ENCODE data around the gene DSCAM. TPM values are rescaled to one million over a fixed set of nuclear protein-coding genes. Genes with fewer than 3 reads are reported as not detected.
A peak's percentile ranks its signal among the peaks of the same experiment; 100 is the strongest.

The DSCAM gene
- polyA plus RNA-seq, 1 donor: 0.85 TPM

- no peaks in the 10 kb centered on the region for H3K4me1 ChIP-seq (ENCODE audit: control insufficient read depth, insufficient read depth, low read length)
- no peak for DNase-seq
- no peaks in the 10 kb centered on the region for H3K27me3 ChIP-seq (ENCODE audit: control insufficient read depth, insufficient read depth, low read length)
- H3K4me3 ChIP-seq (ENCODE audit: low read length): no peak overlapping the region
- WGBS (ENCODE audit: insufficient coverage, low lambda C conversion rate): no CpG with 5 or more reads among the region's 3 CpGs
- no peaks in the 10 kb centered on the region for H3K9me3 ChIP-seq (ENCODE audit: control insufficient read depth, low read depth, low read length)
- no peaks in the 10 kb centered on the region for H3K36me3 ChIP-seq (ENCODE audit: control insufficient read depth, insufficient read depth, low read length)
- H3K27ac ChIP-seq (ENCODE audit: low read length): no peak overlapping the region
Observed at GRCh38 chr21:40054403-40054802, 792.6 kb downstream of the DSCAM start.

GRCh38 chr21:40053007-40053406 lies 794.0 kb downstream of the DSCAM start:
- DNase-seq: no peak
- Histone ChIP-seq H3K4me1 (ENCODE audit: control insufficient read depth, insufficient read depth, low read length) (no peaks in the 10 kb centered on the region), H3K27me3 (ENCODE audit: control insufficient read depth, insufficient read depth, low read length) (no peaks in the 10 kb centered on the region), H3K36me3 (ENCODE audit: control insufficient read depth, insufficient read depth, low read length) (no peaks in the 10 kb centered on the region), H3K4me3 (ENCODE audit: low read length) (no peak overlapping the region), H3K9me3 (ENCODE audit: control insufficient read depth, low read depth, low read length) (no peaks in the 10 kb centered on the region), H3K27ac (ENCODE audit: low read length) (peak overlapping the region; percentile 32)
- WGBS (ENCODE audit: insufficient coverage, low lambda C conversion rate): no CpG with 5 or more reads among the region's 11 CpGs

GRCh38 chr21:40052276-40052675 lies 794.7 kb downstream of the DSCAM start:
- Histone ChIP-seq H3K9me3 (ENCODE audit: control insufficient read depth, low read depth, low read length) (no peaks in the 10 kb centered on the region), H3K4me3 (ENCODE audit: low read length) (no peak overlapping the region), H3K4me1 (ENCODE audit: control insufficient read depth, insufficient read depth, low read length) (no peaks in the 10 kb centered on the region), H3K27ac (ENCODE audit: low read length) (peak overlapping the region; percentile 32), H3K27me3 (ENCODE audit: control insufficient read depth, insufficient read depth, low read length) (no peaks in the 10 kb centered on the region), H3K36me3 (ENCODE audit: control insufficient read depth, insufficient read depth, low read length) (no peaks in the 10 kb centered on the region)
- no CpG with 5 or more reads among the region's 2 CpGs for WGBS (ENCODE audit: insufficient coverage, low lambda C conversion rate)
- DNase-seq: no peak

DNA sequence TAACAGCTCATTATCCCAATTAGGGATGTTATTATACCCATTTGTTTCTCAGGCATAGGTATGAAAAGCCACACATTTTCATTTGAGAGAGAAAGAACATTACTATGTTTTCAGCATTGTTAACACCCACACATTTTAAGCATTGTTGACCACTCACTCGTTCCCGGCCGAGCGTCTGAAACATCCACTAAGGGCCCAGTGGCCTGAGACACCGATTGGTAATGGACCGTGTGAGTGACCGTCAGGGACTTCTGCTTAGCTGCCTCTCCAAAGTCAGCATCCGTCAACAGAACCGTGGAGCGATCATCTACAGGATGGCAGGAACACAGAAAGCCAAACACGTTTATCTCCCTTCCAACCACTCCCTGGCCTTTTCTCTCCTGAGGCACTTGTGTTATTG lies 795.2 kb downstream of the DSCAM start:
- no peaks in the 10 kb centered on the region for H3K4me1 ChIP-seq (ENCODE audit: control insufficient read depth, insufficient read depth, low read length)
- no CpG with 5 or more reads among the region's 11 CpGs for WGBS (ENCODE audit: insufficient coverage, low lambda C conversion rate)
- H3K27ac ChIP-seq (ENCODE audit: low read length): no peak overlapping the region

DNA sequence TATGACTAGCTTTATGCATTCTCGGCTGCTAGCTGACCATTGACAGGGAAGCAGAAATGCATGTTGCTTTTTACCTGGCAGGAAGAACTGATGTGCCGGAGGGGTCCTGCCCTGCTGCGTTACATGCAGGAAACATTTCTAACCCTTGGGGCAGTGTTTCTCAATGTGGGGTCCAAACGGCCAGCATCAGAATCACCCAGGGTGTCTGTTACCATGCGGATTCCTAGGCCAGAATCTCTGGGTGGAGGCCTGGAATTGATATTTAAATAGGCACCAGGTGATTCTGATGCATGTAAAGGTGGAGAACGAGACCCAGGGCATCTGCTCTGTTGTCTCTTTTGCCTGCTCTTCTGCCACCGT lies 797.0 kb downstream of the DSCAM start:
- H3K27ac ChIP-seq (ENCODE audit: low read length): no peak overlapping the region
- H3K27me3 ChIP-seq (ENCODE audit: control insufficient read depth, insufficient read depth, low read length): no peaks in the 10 kb centered on the region
- H3K4me1 ChIP-seq (ENCODE audit: control insufficient read depth, insufficient read depth, low read length): no peaks in the 10 kb centered on the region
- no peaks in the 10 kb centered on the region for H3K36me3 ChIP-seq (ENCODE audit: control insufficient read depth, insufficient read depth, low read length)
- WGBS (ENCODE audit: insufficient coverage, low lambda C conversion rate): no CpG with 5 or more reads among the region's 7 CpGs
- DNase-seq: no peak
- H3K4me3 ChIP-seq (ENCODE audit: low read length): no peak overlapping the region
- no peaks in the 10 kb centered on the region for H3K9me3 ChIP-seq (ENCODE audit: control insufficient read depth, low read depth, low read length)

More for the DNA sequence above, 795.2 kb downstream of the DSCAM start:
- no peak overlapping the region for H3K4me3 ChIP-seq (ENCODE audit: low read length)
- no peaks in the 10 kb centered on the region for H3K9me3 ChIP-seq (ENCODE audit: control insufficient read depth, low read depth, low read length)
- H3K36me3 ChIP-seq (ENCODE audit: control insufficient read depth, insufficient read depth, low read length): no peaks in the 10 kb centered on the region
- H3K27me3 ChIP-seq (ENCODE audit: control insufficient read depth, insufficient read depth, low read length): no peaks in the 10 kb centered on the region
- no peak for DNase-seq

DNA sequence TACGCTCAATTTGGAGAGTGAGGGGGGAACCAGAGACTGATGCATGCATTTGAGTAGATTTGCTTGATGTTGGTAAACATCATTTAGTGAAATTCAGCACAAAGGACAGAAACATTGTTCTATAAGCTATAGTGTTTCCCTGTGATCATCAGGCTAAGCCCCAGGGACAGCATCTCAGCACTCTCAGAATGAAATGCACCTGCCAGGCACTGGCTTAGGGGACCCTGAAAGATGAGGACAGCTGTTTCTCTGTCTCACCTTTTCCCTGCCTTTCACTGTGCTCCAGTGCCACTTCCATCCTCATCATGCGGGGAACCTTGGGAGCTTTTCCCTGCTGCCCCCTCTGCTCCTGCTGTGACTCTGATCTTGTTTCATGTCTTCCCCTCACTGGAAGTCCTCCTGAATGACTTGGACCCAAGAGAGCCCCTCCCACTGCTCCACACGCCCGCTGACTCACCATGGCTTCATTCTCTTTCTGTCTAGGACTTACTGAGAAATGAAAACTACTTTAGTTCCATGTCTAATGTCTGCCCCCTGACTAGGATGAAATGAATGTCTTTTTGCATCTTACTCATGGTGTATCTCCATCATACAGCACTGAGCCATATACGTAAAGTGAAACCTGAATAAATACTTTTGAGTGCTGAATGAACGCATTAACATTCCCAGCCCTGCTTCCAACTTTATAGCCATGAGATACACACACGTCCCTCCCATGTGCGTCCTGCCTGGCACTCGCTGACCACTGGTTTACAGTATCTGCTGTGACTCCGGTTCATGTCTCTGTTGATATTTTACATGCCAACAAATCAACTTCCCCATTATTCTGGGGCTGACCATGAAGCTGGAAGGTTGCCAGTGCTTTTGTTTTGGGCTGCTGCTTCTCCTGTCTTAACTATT lies 797.7 kb downstream of the DSCAM start:
- no peaks in the 10 kb centered on the region for H3K4me1 ChIP-seq (ENCODE audit: control insufficient read depth, insufficient read depth, low read length)
- H3K27me3 ChIP-seq (ENCODE audit: control insufficient read depth, insufficient read depth, low read length): no peaks in the 10 kb centered on the region
- H3K36me3 ChIP-seq (ENCODE audit: control insufficient read depth, insufficient read depth, low read length): no peaks in the 10 kb centered on the region
- H3K27ac ChIP-seq (ENCODE audit: low read length): peak overlapping the region; percentile 36
- WGBS (ENCODE audit: insufficient coverage, low lambda C conversion rate): 84% methylated on average over 5 of the region's 10 CpGs
- DNase-seq: no peak
- no peaks in the 10 kb centered on the region for H3K9me3 ChIP-seq (ENCODE audit: control insufficient read depth, low read depth, low read length)
- no peak overlapping the region for H3K4me3 ChIP-seq (ENCODE audit: low read length)

GRCh38 chr21:40047993-40048730 lies 798.8 kb downstream of the DSCAM start:
- Histone ChIP-seq H3K36me3 (ENCODE audit: control insufficient read depth, insufficient read depth, low read length) (no peaks in the 10 kb centered on the region), H3K27ac (ENCODE audit: low read length) (no peak overlapping the region), H3K27me3 (ENCODE audit: control insufficient read depth, insufficient read depth, low read length) (no peaks in the 10 kb centered on the region), H3K4me3 (ENCODE audit: low read length) (no peak overlapping the region), H3K4me1 (ENCODE audit: control insufficient read depth, insufficient read depth, low read length) (no peaks in the 10 kb centered on the region), H3K9me3 (ENCODE audit: control insufficient read depth, low read depth, low read length) (no peaks in the 10 kb centered on the region)
- WGBS (ENCODE audit: insufficient coverage, low lambda C conversion rate): no CpG with 5 or more reads among the region's 5 CpGs
- DNase-seq: no peak

GRCh38 chr21:40047211-40047610 lies 799.7 kb downstream of the DSCAM start:
- Histone ChIP-seq H3K9me3 (ENCODE audit: control insufficient read depth, low read depth, low read length) (no peaks in the 10 kb centered on the region), H3K27ac (ENCODE audit: low read length) (no peak overlapping the region), H3K4me3 (ENCODE audit: low read length) (no peak overlapping the region), H3K4me1 (ENCODE audit: control insufficient read depth, insufficient read depth, low read length) (no peaks in the 10 kb centered on the region), H3K36me3 (ENCODE audit: control insufficient read depth, insufficient read depth, low read length) (no peaks in the 10 kb centered on the region), H3K27me3 (ENCODE audit: control insufficient read depth, insufficient read depth, low read length) (no peaks in the 10 kb centered on the region)
- DNase-seq: no peak
- no CpG with 5 or more reads among the region's 2 CpGs for WGBS (ENCODE audit: insufficient coverage, low lambda C conversion rate)

DNA sequence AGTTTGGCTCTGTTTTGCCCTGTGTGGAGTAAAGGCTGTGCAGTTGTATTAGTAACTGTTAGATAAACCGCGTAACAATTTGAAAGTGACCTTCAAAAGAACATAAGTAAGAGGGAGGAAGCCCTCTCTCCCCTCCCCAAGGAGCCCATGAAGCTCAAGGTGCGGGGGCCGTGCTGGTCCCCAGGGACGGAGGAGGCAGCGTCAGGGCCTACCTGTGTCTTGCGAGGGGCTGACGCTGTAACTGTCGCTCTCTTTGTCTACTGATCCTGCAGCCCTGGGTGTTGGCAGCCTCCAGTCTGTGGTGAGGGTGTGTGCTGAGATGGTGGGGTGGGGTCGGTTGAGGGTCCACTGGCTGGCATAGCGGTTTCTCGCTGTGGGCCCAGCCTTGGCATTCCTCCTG lies 803.1 kb downstream of the DSCAM start:
- H3K27ac ChIP-seq (ENCODE audit: low read length): no peak overlapping the region
- H3K9me3 ChIP-seq (ENCODE audit: control insufficient read depth, low read depth, low read length): no peaks in the 10 kb centered on the region
- no peak for DNase-seq
- no peaks in the 10 kb centered on the region for H3K36me3 ChIP-seq (ENCODE audit: control insufficient read depth, insufficient read depth, low read length)
- no peak overlapping the region for H3K4me3 ChIP-seq (ENCODE audit: low read length)
- H3K27me3 ChIP-seq (ENCODE audit: control insufficient read depth, insufficient read depth, low read length): no peaks in the 10 kb centered on the region
- WGBS (ENCODE audit: insufficient coverage, low lambda C conversion rate): no CpG with 5 or more reads among the region's 12 CpGs
- H3K4me1 ChIP-seq (ENCODE audit: control insufficient read depth, insufficient read depth, low read length): no peaks in the 10 kb centered on the region

DNA sequence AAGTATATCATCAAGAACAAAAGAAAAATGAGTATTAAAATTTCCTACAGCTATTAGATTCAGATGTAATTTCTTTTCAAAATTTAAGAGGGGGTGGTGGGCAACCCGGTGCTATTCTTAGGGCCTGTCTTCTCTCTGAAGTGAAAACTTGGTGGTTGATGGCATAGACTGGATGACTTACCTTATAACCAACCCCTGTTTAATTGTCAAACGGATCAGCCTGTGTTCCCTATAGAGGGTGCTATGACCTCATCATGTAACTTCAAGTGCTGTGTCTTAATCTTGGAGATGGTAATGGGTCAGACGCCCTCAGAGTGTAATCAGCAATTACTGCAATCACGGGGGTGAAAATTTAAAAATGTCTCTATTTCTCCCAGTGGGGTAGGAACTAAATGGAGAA lies 803.5 kb downstream of the DSCAM start:
- WGBS (ENCODE audit: insufficient coverage, low lambda C conversion rate): no CpG with 5 or more reads among the region's 4 CpGs
- Histone ChIP-seq H3K36me3 (ENCODE audit: control insufficient read depth, insufficient read depth, low read length) (no peaks in the 10 kb centered on the region), H3K27me3 (ENCODE audit: control insufficient read depth, insufficient read depth, low read length) (no peaks in the 10 kb centered on the region), H3K4me3 (ENCODE audit: low read length) (no peak overlapping the region), H3K4me1 (ENCODE audit: control insufficient read depth, insufficient read depth, low read length) (no peaks in the 10 kb centered on the region), H3K9me3 (ENCODE audit: control insufficient read depth, low read depth, low read length) (no peaks in the 10 kb centered on the region), H3K27ac (ENCODE audit: low read length) (no peak overlapping the region)
- no peak for DNase-seq

All from large intestine (tissue), 3 donors.